H9 (cell line): ENCODE results near the gene PRELID2. TPM values are rescaled to one million over a fixed set of nuclear protein-coding genes. Genes with fewer than 3 reads are reported as not detected.

Experiments
- DNase-seq: peaks from one replicate; pipeline ENCODE4 v3.0.0-alpha.2; 2017
- H2AFZ ChIP-seq: one replicate; pipeline ENCODE4 v1.6.1; 2013; ENCODE audit warnings: mild to moderate bottlenecking, low read length, control low read depth, moderate library complexity
- H2AK5ac ChIP-seq: 2 replicates; pipeline ENCODE4 v1.6.1; 2013; ENCODE audit warnings: low read length, control low read depth, mixed read lengths; ENCODE audit not compliant: insufficient read length
- H2BK120ac ChIP-seq: one replicate; pipeline ENCODE4 v1.6.1; 2013; ENCODE audit warnings: low read depth, mild to moderate bottlenecking, low read length, control low read depth, inconsistent platforms; ENCODE audit not compliant: poor library complexity, severe bottlenecking
- H2BK12ac ChIP-seq: 2 replicates; pipeline ENCODE4 v1.6.1; 2013; ENCODE audit warnings: low read length, control low read depth, mixed read lengths, low read depth; ENCODE audit not compliant: insufficient read length
- H2BK15ac ChIP-seq: 2 replicates; pipeline ENCODE4 v1.6.1; 2013; ENCODE audit warnings: low read depth, low read length, control low read depth
- H2BK20ac ChIP-seq: one replicate; pipeline ENCODE4 v1.6.1; 2013; ENCODE audit warnings: low read depth, mild to moderate bottlenecking, low read length, control low read depth, inconsistent platforms; ENCODE audit not compliant: poor library complexity, severe bottlenecking
- H2BK5ac ChIP-seq: 2 replicates; pipeline ENCODE4 v1.6.1; 2013; ENCODE audit warnings: low read length, control low read depth, mixed read lengths; ENCODE audit not compliant: insufficient read length
- H3K14ac ChIP-seq: 2 replicates; pipeline ENCODE4 v1.6.1; 2013; ENCODE audit warnings: low read length, control low read depth; ENCODE audit not compliant: insufficient read depth
- H3K18ac ChIP-seq: 2 replicates; pipeline ENCODE4 v1.6.1; 2013; ENCODE audit warnings: low read depth, mild to moderate bottlenecking, mixed read lengths, low read length, control low read depth; ENCODE audit not compliant: insufficient read length
- H3K23ac ChIP-seq: 2 replicates; pipeline ENCODE4 v1.6.1; 2013; ENCODE audit warnings: low read length, control low read depth, mixed read lengths, low read depth; ENCODE audit not compliant: insufficient read length
- H3K23me2 ChIP-seq: 2 replicates; pipeline ENCODE4 v1.6.1; 2013; ENCODE audit warnings: low read depth, mild to moderate bottlenecking, mixed read lengths, low read length, control low read depth; ENCODE audit not compliant: insufficient read length, poor library complexity, severe bottlenecking
- H3K27ac ChIP-seq: 2 replicates; pipeline ENCODE4 v1.5.1; 2013; ENCODE audit warnings: low read length, control low read depth, mixed read lengths, low read depth; ENCODE audit not compliant: insufficient read length
- H3K27me3 ChIP-seq: 2 replicates; pipeline ENCODE4 v1.6.1; 2013; ENCODE audit warnings: low read length, control low read depth, inconsistent platforms; ENCODE audit not compliant: insufficient read depth
- H3K4ac ChIP-seq: 2 replicates; pipeline ENCODE4 v1.6.1; 2013; ENCODE audit warnings: low read depth, mild to moderate bottlenecking, control low read depth, inconsistent platforms, low read length, moderate library complexity
- H3K4me1 ChIP-seq: 2 replicates; pipeline ENCODE4 v1.6.1; 2013; ENCODE audit warnings: low read length, control low read depth, inconsistent platforms; ENCODE audit not compliant: insufficient read depth
- H3K4me2 ChIP-seq: 2 replicates; pipeline ENCODE4 v1.6.1; 2013; ENCODE audit warnings: low read length, control low read depth, mixed read lengths; ENCODE audit not compliant: insufficient read length, insufficient read depth
- H3K56ac ChIP-seq: 2 replicates; pipeline ENCODE4 v1.6.1; 2013; ENCODE audit warnings: low read depth, mild to moderate bottlenecking, mixed read lengths, low read length, control low read depth; ENCODE audit not compliant: insufficient read length
- H3K79me1 ChIP-seq: 2 replicates; pipeline ENCODE4 v1.6.1; 2013; ENCODE audit warnings: low read depth, mild to moderate bottlenecking, moderate library complexity, low read length, control low read depth, inconsistent platforms; ENCODE audit not compliant: insufficient read depth, poor library complexity, severe bottlenecking
- H3K79me2 ChIP-seq: 2 replicates; pipeline ENCODE4 v1.6.1; 2013; ENCODE audit warnings: low read length, control low read depth, inconsistent platforms; ENCODE audit not compliant: insufficient read depth
- H3K9ac ChIP-seq: 2 replicates; pipeline ENCODE4 v1.6.1; 2013; ENCODE audit warnings: low read length, control low read depth, mixed read lengths; ENCODE audit not compliant: insufficient read length; ENCODE audit errors: extremely low read depth
- H3K9me3 ChIP-seq: one replicate; pipeline ENCODE4 v1.6.1; 2013; ENCODE audit warnings: low read depth, low read length, inconsistent platforms; ENCODE audit not compliant: control insufficient read depth
- H3T11ph ChIP-seq: one replicate; pipeline ENCODE4 v1.6.1; 2013; ENCODE audit warnings: mild to moderate bottlenecking, low read length, control low read depth, inconsistent platforms
- H4K20me1 ChIP-seq: one replicate; pipeline ENCODE4 v1.6.1; 2013; ENCODE audit not compliant: control insufficient read depth, insufficient read length, insufficient read depth
- H4K5ac ChIP-seq: 2 replicates; pipeline ENCODE4 v1.6.1; 2013; ENCODE audit warnings: low read depth, mild to moderate bottlenecking, mixed read lengths, low read length, control low read depth; ENCODE audit not compliant: insufficient read length
- H4K8ac ChIP-seq: replicated peaks from 2 replicates; pipeline ENCODE4 v1.6.1; 2013; ENCODE audit warnings: low read length, control low read depth, mixed read lengths, low read depth; ENCODE audit not compliant: insufficient read length
- H4K91ac ChIP-seq: 2 replicates; pipeline ENCODE4 v1.6.1; 2013; ENCODE audit warnings: low read depth, mild to moderate bottlenecking, moderate library complexity, mixed read lengths, low read length, control low read depth; ENCODE audit not compliant: insufficient read length
- H3K27ac Mint-ChIP-seq, 3 experiments: 2 replicates in 2 of 3; 3 replicates in 1 of 3; pipeline ENCODE4 v1.8.0; 2020 to 2021; ENCODE audit warnings: mixed read lengths in 3 of 3, mild to moderate bottlenecking in 1 of 3, moderate library complexity in 1 of 3
- H3K27me3 Mint-ChIP-seq: 2 replicates; pipeline ENCODE4 v1.8.0; 2021; ENCODE audit warnings: low read depth, mild to moderate bottlenecking, moderate library complexity, mixed read lengths
- H3K36me3 Mint-ChIP-seq, 3 experiments: 2 replicates in 2 of 3; 3 replicates in 1 of 3; pipeline ENCODE4 v1.8.0; 2020 to 2021; ENCODE audit warnings: low read depth in 3 of 3, mixed read lengths in 3 of 3; ENCODE audit not compliant: insufficient read depth in 1 of 3
- H3K4me1 Mint-ChIP-seq, 2 experiments: 2 replicates each; pipeline ENCODE4 v1.8.0; 2020; ENCODE audit warnings: mixed read lengths in 2 of 2
- H3K4me3 Mint-ChIP-seq, 2 experiments: 2 replicates in 1 of 2; 3 replicates in 1 of 2; pipeline ENCODE4 v1.8.0; 2020 to 2021; ENCODE audit warnings: mild to moderate bottlenecking in 2 of 2, mixed read lengths in 2 of 2, moderate library complexity in 1 of 2
- H3K9me3 Mint-ChIP-seq, 2 experiments: 2 replicates in 1 of 2; 3 replicates in 1 of 2; pipeline ENCODE4 v1.8.0; 2020; ENCODE audit warnings: mild to moderate bottlenecking in 2 of 2, mixed read lengths in 2 of 2, moderate library complexity in 1 of 2
- CTCF ChIP-seq: fragments of 200-600 bp; sonication (generic); conservative IDR thresholded peaks from 3 replicates; pipeline ENCODE4 v1.8.0; 2021; ENCODE audit warnings: antibody characterized with exemption, mild to moderate bottlenecking
- WGBS: extraction: QIAGEN DNeasy Blood & Tissue Kit; methylation state at CpG from one replicate; pipeline ENCODE4 v1.1.7; 2013; ENCODE audit warnings: missing lambda C conversion rate, low lambda C conversion rate, mixed read lengths; ENCODE audit not compliant: insufficient read length; ENCODE audit errors: extremely low coverage; 5-methylcytosine and 5-hydroxymethylcytosine counted together
- total RNA-seq: library from RNA; stranded (reverse); gene quantifications from 2 replicates; pipeline ENCODE4 v1.2.1, GENCODE V29; 2021

The PRELID2 gene
- total RNA-seq, 1 experiment from 2014 or later, result 13.2 TPM

GRCh38 chr5:145791866-145792265 is 43.3 kb downstream of the PRELID2 start:
- Histone ChIP-seq H3K4me1 (no peaks in the 10 kb centered on the region; the same call in none of the 2 replicates), H4K91ac (no peak overlapping the region), H2BK20ac (no peak overlapping the region), H2AFZ (no peak overlapping the region), H3K9me3 (no peaks in the 10 kb centered on the region), H3K23me2 (no peaks in the 10 kb centered on the region), H3K27ac (no peak overlapping the region), H3K23ac (no peak overlapping the region), H3K14ac (no peak overlapping the region), H3K9ac (no peak overlapping the region), H3K18ac (no peak overlapping the region), H2BK15ac (no peak overlapping the region), H2BK120ac (no peak overlapping the region), H4K20me1 (no peaks in the 10 kb centered on the region), H3K27me3 (no peaks in the 10 kb centered on the region), H3K79me2 (no peaks in the 10 kb centered on the region), H3K4me2 (no peak overlapping the region), H2BK5ac (no peak overlapping the region), H2AK5ac (no peak overlapping the region), H3K79me1 (no peaks in the 10 kb centered on the region), H3K56ac (no peak overlapping the region), H2BK12ac (no peak overlapping the region), H3T11ph (no peak overlapping the region), H4K5ac (no peak overlapping the region), H4K8ac (no peak overlapping the region), H3K4ac (no peak overlapping the region)
- no CpG with 5 or more reads among the region's 9 CpGs for WGBS
- peak; percentile 52 for DNase-seq
- no peaks in the 10 kb centered on the region for H3K27me3 Mint-ChIP-seq
- H3K27ac Mint-ChIP-seq, result no peak overlapping the region
- H3K4me1 Mint-ChIP-seq, result peaks cover 10 to 23% of the 10 kb centered on the region in 2 experiments
- H3K36me3 Mint-ChIP-seq, result peaks cover 0 to 2% (median 0%) of the 10 kb centered on the region in 3 experiments; a peak in 1 of 7 replicates
- no peak overlapping the region for H3K4me3 Mint-ChIP-seq
- H3K9me3 Mint-ChIP-seq, result 0 out of 5 replicates have a peak, but pooled peaks cover 0 to under 1% of the 10 kb centered on the region in 2 experiments
- peak; percentile 30; the same call in 2 of the 3 replicates for TF ChIP-seq CTCF
